PC-9 (cell line): ENCODE results near the gene B4GALNT1.

ENCODE experiments used
- EZH2 ChIP-seq: fragments of 200-600 bp; sonication (generic); IDR thresholded peaks from 2 replicates; pipeline ENCODE4 v1.8.0; 2017; ENCODE audit warnings: antibody characterized with exemption, low read depth
- TF ChIP-seq, protein P1 (sequence below): fragments of 200-600 bp; sonication (generic); conservative IDR thresholded peaks from 2 replicates; pipeline ENCODE4 v1.6.1; 2017; ENCODE audit warnings: mixed run types, antibody characterized with exemption, mild to moderate bottlenecking, moderate library complexity

DNA sequence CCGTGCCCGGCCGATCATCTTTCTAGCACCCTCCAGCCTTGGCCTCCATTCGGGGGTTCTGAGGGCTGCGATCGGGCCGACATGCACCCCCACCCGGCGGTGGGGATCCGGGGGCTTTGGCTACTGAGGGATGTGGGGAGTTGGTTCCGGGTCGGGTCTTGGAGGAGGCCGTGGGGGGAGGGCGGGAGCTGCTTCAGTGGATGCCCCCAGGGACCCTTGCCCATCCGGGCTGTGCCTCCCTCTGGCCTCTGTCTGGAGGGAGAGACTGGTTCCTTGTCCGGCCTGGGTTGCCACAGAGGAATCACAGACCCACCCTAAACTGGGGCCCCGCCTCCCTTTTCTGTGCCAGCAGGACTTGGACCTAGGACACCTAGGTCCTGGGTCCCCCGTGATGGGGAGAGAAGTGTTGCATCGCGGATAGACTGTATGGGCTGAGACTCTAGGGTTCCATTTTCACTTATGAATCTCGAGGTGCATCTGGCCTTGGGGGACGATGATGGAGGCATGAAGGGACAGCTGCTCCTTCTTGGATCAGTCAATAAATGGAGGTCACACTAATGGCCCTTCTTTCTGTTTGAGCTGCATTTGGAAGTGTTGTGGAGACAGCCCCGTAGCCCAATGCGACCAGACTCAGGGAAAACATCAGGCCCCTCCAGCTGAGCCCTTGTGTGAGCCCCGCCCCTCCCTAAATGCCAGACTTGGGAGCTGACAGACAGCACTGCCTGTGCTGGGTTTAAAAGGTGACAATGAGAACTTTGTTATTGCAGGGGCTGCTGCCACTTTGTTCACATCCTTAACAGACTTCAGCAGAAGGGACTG lies 27.8 kb downstream of the B4GALNT1 start:
- TF ChIP-seq EZH2, result no peak
- TF ChIP-seq, protein P1, sequence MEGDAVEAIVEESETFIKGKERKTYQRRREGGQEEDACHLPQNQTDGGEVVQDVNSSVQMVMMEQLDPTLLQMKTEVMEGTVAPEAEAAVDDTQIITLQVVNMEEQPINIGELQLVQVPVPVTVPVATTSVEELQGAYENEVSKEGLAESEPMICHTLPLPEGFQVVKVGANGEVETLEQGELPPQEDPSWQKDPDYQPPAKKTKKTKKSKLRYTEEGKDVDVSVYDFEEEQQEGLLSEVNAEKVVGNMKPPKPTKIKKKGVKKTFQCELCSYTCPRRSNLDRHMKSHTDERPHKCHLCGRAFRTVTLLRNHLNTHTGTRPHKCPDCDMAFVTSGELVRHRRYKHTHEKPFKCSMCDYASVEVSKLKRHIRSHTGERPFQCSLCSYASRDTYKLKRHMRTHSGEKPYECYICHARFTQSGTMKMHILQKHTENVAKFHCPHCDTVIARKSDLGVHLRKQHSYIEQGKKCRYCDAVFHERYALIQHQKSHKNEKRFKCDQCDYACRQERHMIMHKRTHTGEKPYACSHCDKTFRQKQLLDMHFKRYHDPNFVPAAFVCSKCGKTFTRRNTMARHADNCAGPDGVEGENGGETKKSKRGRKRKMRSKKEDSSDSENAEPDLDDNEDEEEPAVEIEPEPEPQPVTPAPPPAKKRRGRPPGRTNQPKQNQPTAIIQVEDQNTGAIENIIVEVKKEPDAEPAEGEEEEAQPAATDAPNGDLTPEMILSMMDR, result no peak
